Astrocyte of the spinal cord (primary cell): ENCODE results near the gene RHOU.

Experiments
- DNase-seq: peaks from one replicate; pipeline ENCODE4 v3.0.0; 2011; ENCODE audit warnings: low read depth, low spot score
- H3K4me3 ChIP-seq: 2 replicates; pipeline ENCODE4 v1.5.1; 2011; ENCODE audit warnings: low read depth, mild to moderate bottlenecking, low read length, moderate library complexity
- CTCF ChIP-seq: IDR thresholded peaks from 2 replicates; pipeline ENCODE4 v1.5.1; 2012; ENCODE audit warnings: low read depth, mild to moderate bottlenecking, low read length, inconsistent platforms
- in situ Hi-C: cut with HindIII; loops from 2 replicates; pipeline ENCODE4 v1.10.0; 2017; ENCODE audit warnings: low sequenced_read_pairs

Gene RHOU

GRCh38 chr1:228753786-228754360 lies 18.6 kb downstream of the RHOU start:
- in situ Hi-C loops, result no loop called here

GRCh38 chr1:228754646-228755268 lies 19.5 kb downstream of the RHOU start:
- no peak for DNase-seq
- in situ Hi-C loops, result no loop called here
- H3K4me3 ChIP-seq, result no peak overlapping the region
- no peak for TF ChIP-seq CTCF

More at GRCh38 chr1:228753786-228754360, 18.6 kb downstream of the RHOU start:
- DNase-seq, result no peak
- no peak for TF ChIP-seq CTCF
- H3K4me3 ChIP-seq, result no peak overlapping the region

GRCh38 chr1:228755800-228756199 lies 20.5 kb downstream of the RHOU start:
- H3K4me3 ChIP-seq, result no peak overlapping the region
- TF ChIP-seq CTCF, result no peak
- DNase-seq, result no peak
- in situ Hi-C loops, result no loop called here

- no peak for TF ChIP-seq CTCF
- no peak for DNase-seq
- no peak overlapping the region for H3K4me3 ChIP-seq
- in situ Hi-C loops, result no loop called here
These were observed 21.2 kb downstream of the RHOU start for GRCh38 chr1:228756457-228756856.

- in situ Hi-C loops, result no loop called here
- H3K4me3 ChIP-seq, result no peak overlapping the region
- no peak for TF ChIP-seq CTCF
- no peak for DNase-seq
These were observed 23.2 kb downstream of the RHOU start for GRCh38 chr1:228758447-228758846.

GRCh38 chr1:228760979-228761378 lies 25.7 kb downstream of the RHOU start:
- DNase-seq, result no peak
- no peak for TF ChIP-seq CTCF
- in situ Hi-C loops, result no loop called here
- H3K4me3 ChIP-seq, result no peak overlapping the region

- in situ Hi-C loops, result no loop called here
- TF ChIP-seq CTCF, result no peak
- DNase-seq, result no peak
- H3K4me3 ChIP-seq, result no peak overlapping the region
These were observed 28.3 kb downstream of the RHOU start for GRCh38 chr1:228763561-228763960.
